Activated CD4-positive, alpha-beta memory T cell treated with anti-CD3 and anti-CD28 coated beads, Interleukin-2, amount 10 ng/mL, durations not matched to agents 7 days and 5 days (primary cell): ENCODE results near the gene MMP11. TPM values are rescaled to one million over a fixed set of nuclear protein-coding genes. Genes with fewer than 3 reads are reported as not detected.

Source experiments
- CTCF ChIA-PET: fragments of 350-600 bp; sonication (Branson Sonifier 250); formaldehyde crosslinking; loops from one replicate; lab custom pipeline; 2021; ENCODE audit warnings: antibody characterized with exemption, inconsistent platforms; lab: Charles Lee
- POLR2A ChIA-PET: fragments of 350-600 bp; sonication (Branson Sonifier 250); formaldehyde crosslinking; loops from one replicate; lab custom pipeline; 2021; ENCODE audit warnings: antibody characterized with exemption; lab: Charles Lee
- DNase-seq: peaks from one replicate; pipeline ENCODE4 v3.0.0-alpha.2; 2020
- H3K27ac Mint-ChIP-seq: one replicate; pipeline ENCODE4 v1.8.0; 2021; ENCODE audit warnings: mild to moderate bottlenecking, mixed read lengths
- H3K27me3 Mint-ChIP-seq: one replicate; pipeline ENCODE4 v1.8.0; 2021; ENCODE audit warnings: mixed read lengths
- H3K36me3 Mint-ChIP-seq: one replicate; pipeline ENCODE4 v1.8.0; 2021; ENCODE audit warnings: low read depth, mixed read lengths
- H3K4me1 Mint-ChIP-seq: one replicate; pipeline ENCODE4 v1.8.0; 2021; ENCODE audit warnings: mixed read lengths
- H3K4me3 Mint-ChIP-seq: one replicate; pipeline ENCODE4 v1.8.0; 2021; ENCODE audit warnings: mild to moderate bottlenecking, mixed read lengths
- H3K9me3 Mint-ChIP-seq: one replicate; pipeline ENCODE4 v1.8.0; 2021; ENCODE audit warnings: mixed read lengths
- total RNA-seq, 2 experiments: library from RNA; stranded (reverse); gene quantifications; one replicate each; pipeline ENCODE4 v1.2.3, GENCODE V29; 2021

MMP11 gene
- total RNA-seq, 2 experiments from 2014 or later, result 0.20 to 0.28 TPM

GRCh38 chr22:23786752-23787599 is 14.3 kb downstream of the MMP11 start, which contains the start of gene SMARCB1:
SMARCB1 (plus strand) TSS chr22:23786966; CDS start chr22:23787170, 204 bp downstream.
- Mint-ChIP-seq H3K9me3 (no peaks in the 10 kb centered on the region), H3K4me3 (peak within 1 kb of the TSS; percentile 88), H3K27me3 (no peaks in the 10 kb centered on the region), H3K36me3 (peaks cover 3% of the 10 kb centered on the region), H3K4me1 (peaks cover 37% of the 10 kb centered on the region), H3K27ac (peak within 1 kb of the TSS; percentile 91)
- POLR2A ChIA-PET, result interaction anchor here (0.5 to 3.6 kb wide), 15 partner anchors 12 to 224 kb away, joined by 3 to 17 read pairs (median 4); partner anchors contain the start of genes CABIN1, MIF and SLC2A11
- CTCF ChIA-PET, result interaction anchor here (0.5 to 1.4 kb wide), 4 partner anchors 12 to 57 kb away, joined by 3 to 9 read pairs (median 5); partner anchors contain the start of gene CHCHD10
- peak; percentile 92 for DNase-seq

- Mint-ChIP-seq H3K4me1 (peaks cover 42% of the 10 kb centered on the region), H3K9me3 (no peaks in the 10 kb centered on the region), H3K4me3 (peak overlapping the region; percentile 88), H3K36me3 (peaks cover 8% of the 10 kb centered on the region), H3K27me3 (no peaks in the 10 kb centered on the region), H3K27ac (peak overlapping the region; percentile 91)
- no peak for DNase-seq
- CTCF ChIA-PET, result interaction anchor here (0.5 to 1.4 kb wide), 4 partner anchors 12 to 69 kb away, joined by 3 to 6 read pairs (median 4); partner anchors contain the start of gene CHCHD10
- POLR2A ChIA-PET, result interaction anchor here (0.5 to 3.6 kb wide), 10 partner anchors 12 to 223 kb away, joined by 3 to 17 read pairs (median 4); partner anchors contain the start of genes CABIN1, MIF and SLC2A11
These were observed 14.9 kb downstream of the MMP11 start for GRCh38 chr22:23787600-23787896.

GRCh38 chr22:23787910-23788309 is 15.3 kb downstream of the MMP11 start:
- POLR2A ChIA-PET, result interaction anchor here (1.2 to 3.6 kb wide), 6 partner anchors 21 to 106 kb away, joined by 3 to 14 read pairs (median 4); partner anchors contain the start of genes MIF and SLC2A11
- CTCF ChIA-PET, result interaction anchor here (0.6 to 1.4 kb wide), 3 partner anchors 13 to 70 kb away, joined by 3 to 4 read pairs (median 4); partner anchors contain the start of gene CHCHD10
- H3K4me3 Mint-ChIP-seq, result peak overlapping the region; percentile 88
- H3K27me3 Mint-ChIP-seq, result no peaks in the 10 kb centered on the region
- H3K27ac Mint-ChIP-seq, result peak overlapping the region; percentile 91
- peaks cover 11% of the 10 kb centered on the region for H3K36me3 Mint-ChIP-seq
- H3K9me3 Mint-ChIP-seq, result no peaks in the 10 kb centered on the region
- no peak for DNase-seq
- peaks cover 44% of the 10 kb centered on the region for H3K4me1 Mint-ChIP-seq

- H3K27me3 Mint-ChIP-seq, result no peaks in the 10 kb centered on the region
- H3K4me1 Mint-ChIP-seq, result peaks cover 44% of the 10 kb centered on the region
- H3K9me3 Mint-ChIP-seq, result no peaks in the 10 kb centered on the region
- ChIA-PET CTCF (interaction anchor here (0.7 kb wide), 1 partner anchor 19 kb away, joined by 4 read pairs; no protein-coding TSS in a partner anchor), POLR2A (interaction anchor here (1.2 to 3.6 kb wide), 3 partner anchors 23 to 69 kb away, joined by 3 to 14 read pairs (median 4); partner anchors contain the start of gene SLC2A11)
- DNase-seq, result no peak
- no peak overlapping the region for H3K27ac Mint-ChIP-seq
- H3K4me3 Mint-ChIP-seq, result no peak overlapping the region
- H3K36me3 Mint-ChIP-seq, result peaks cover 17% of the 10 kb centered on the region
These were observed 16.5 kb downstream of the MMP11 start for GRCh38 chr22:23789121-23789520.

- H3K9me3 Mint-ChIP-seq, result no peaks in the 10 kb centered on the region
- peaks cover 40% of the 10 kb centered on the region for H3K4me1 Mint-ChIP-seq
- DNase-seq, result no peak
- no peaks in the 10 kb centered on the region for H3K27me3 Mint-ChIP-seq
- H3K4me3 Mint-ChIP-seq, result no peak overlapping the region
- CTCF ChIA-PET, result interaction anchor here (0.7 kb wide), 1 partner anchor 19 kb away, joined by 4 read pairs; no protein-coding TSS in a partner anchor
- no peak overlapping the region for H3K27ac Mint-ChIP-seq
- peaks cover 17% of the 10 kb centered on the region for H3K36me3 Mint-ChIP-seq
- POLR2A ChIA-PET, result interaction anchor here (1.2 to 3.6 kb wide), 3 partner anchors 22 to 68 kb away, joined by 3 to 14 read pairs (median 4); partner anchors contain the start of gene SLC2A11
These were observed 17.0 kb downstream of the MMP11 start for GRCh38 chr22:23789638-23790037.

- Mint-ChIP-seq H3K36me3 (peaks cover 20% of the 10 kb centered on the region), H3K4me3 (no peak overlapping the region), H3K27me3 (no peaks in the 10 kb centered on the region), H3K9me3 (no peaks in the 10 kb centered on the region), H3K4me1 (peaks cover 38% of the 10 kb centered on the region), H3K27ac (no peak overlapping the region)
- POLR2A ChIA-PET, result interaction anchor here (1.0 kb wide), 1 partner anchor 25 kb away, joined by 3 read pairs; no protein-coding TSS in a partner anchor
- no peak for DNase-seq
- CTCF ChIA-PET, result no interaction called here
These were observed 18.4 kb downstream of the MMP11 start for GRCh38 chr22:23790819-23791737.

GRCh38 chr22:23791738-23792645 is 19.3 kb downstream of the MMP11 start:
- Mint-ChIP-seq H3K27ac (no peak overlapping the region), H3K36me3 (peaks cover 27% of the 10 kb centered on the region), H3K4me1 (peaks cover 31% of the 10 kb centered on the region), H3K4me3 (no peak overlapping the region), H3K9me3 (no peaks in the 10 kb centered on the region), H3K27me3 (no peaks in the 10 kb centered on the region)
- no peak for DNase-seq
- ChIA-PET CTCF (no interaction called here), POLR2A (interaction anchor here (1.0 kb wide), 1 partner anchor 26 kb away, joined by 3 read pairs; no protein-coding TSS in a partner anchor)

GRCh38 chr22:23793326-23793725 is 20.7 kb downstream of the MMP11 start:
- Mint-ChIP-seq H3K27me3 (no peaks in the 10 kb centered on the region), H3K27ac (no peak overlapping the region), H3K4me1 (peaks cover 23% of the 10 kb centered on the region), H3K36me3 (peaks cover 32% of the 10 kb centered on the region), H3K4me3 (no peak overlapping the region), H3K9me3 (no peaks in the 10 kb centered on the region)
- DNase-seq, result no peak
- ChIA-PET CTCF (no interaction called here), POLR2A (no interaction called here)

GRCh38 chr22:23796461-23796860 is 23.8 kb downstream of the MMP11 start:
- Mint-ChIP-seq H3K27ac (no peak overlapping the region), H3K27me3 (no peaks in the 10 kb centered on the region)

GRCh38 chr22:23800297-23801237 is 27.9 kb downstream of the MMP11 start:
- Mint-ChIP-seq H3K27ac (no peak overlapping the region), H3K4me1 (no peaks in the 10 kb centered on the region), H3K27me3 (no peaks in the 10 kb centered on the region), H3K36me3 (peaks cover 54% of the 10 kb centered on the region), H3K9me3 (no peaks in the 10 kb centered on the region), H3K4me3 (no peak overlapping the region)
- POLR2A ChIA-PET, result no interaction called here
- CTCF ChIA-PET, result no interaction called here
- DNase-seq, result no peak

More at GRCh38 chr22:23796461-23796860, 23.8 kb downstream of the MMP11 start:
- CTCF ChIA-PET, result no interaction called here
- H3K4me1 Mint-ChIP-seq, result peaks cover 7% of the 10 kb centered on the region
- POLR2A ChIA-PET, result no interaction called here
- H3K9me3 Mint-ChIP-seq, result no peaks in the 10 kb centered on the region
- peaks cover 42% of the 10 kb centered on the region for H3K36me3 Mint-ChIP-seq
- DNase-seq, result no peak
- no peak overlapping the region for H3K4me3 Mint-ChIP-seq
